A204.1 (cell line): ENCODE data around the gene CRB2.
"Not testable (repeated sequence)": the region's sequence is repeated elsewhere in the genome, so short reads cannot be mapped to it uniquely, and the experiment has no call there.

Experiments
- FAIRE-seq: peaks from 2 replicates; lab custom pipeline; 2012; peaks lifted over from hg19 to GRCh38; lab: Jason Lieb, UNC

Gene CRB2

DNA sequence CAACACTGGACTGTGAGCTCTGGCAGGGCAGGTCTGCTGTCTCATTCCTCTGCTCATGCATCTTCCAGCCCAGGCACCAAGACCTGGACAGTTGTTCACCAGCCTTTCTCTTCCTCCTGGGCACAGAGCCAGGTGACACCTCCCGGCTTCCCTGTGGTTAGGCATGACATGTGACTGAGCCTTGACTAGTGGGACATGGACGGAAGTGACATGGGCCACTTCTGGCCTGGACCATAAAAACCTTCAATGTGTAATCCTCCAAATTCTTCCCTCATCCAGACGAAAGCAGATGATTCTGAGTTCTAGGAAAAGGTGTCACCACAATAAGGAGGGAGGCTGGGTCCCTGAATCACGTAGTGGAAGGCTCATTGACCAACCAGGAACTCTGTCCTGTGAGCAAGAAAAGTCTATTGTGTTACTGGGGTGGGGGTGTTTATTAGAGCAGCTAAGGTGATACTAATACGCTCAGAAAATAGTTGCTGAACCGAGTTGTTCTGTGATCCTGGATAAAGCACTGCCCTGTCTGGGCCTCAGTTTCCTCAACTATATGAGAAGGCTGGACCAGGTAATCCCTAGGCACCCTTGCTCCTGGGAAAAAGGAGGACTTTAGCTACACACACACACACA lies 26.6 kb upstream of the CRB2 start:
- no peak for FAIRE-seq

DNA sequence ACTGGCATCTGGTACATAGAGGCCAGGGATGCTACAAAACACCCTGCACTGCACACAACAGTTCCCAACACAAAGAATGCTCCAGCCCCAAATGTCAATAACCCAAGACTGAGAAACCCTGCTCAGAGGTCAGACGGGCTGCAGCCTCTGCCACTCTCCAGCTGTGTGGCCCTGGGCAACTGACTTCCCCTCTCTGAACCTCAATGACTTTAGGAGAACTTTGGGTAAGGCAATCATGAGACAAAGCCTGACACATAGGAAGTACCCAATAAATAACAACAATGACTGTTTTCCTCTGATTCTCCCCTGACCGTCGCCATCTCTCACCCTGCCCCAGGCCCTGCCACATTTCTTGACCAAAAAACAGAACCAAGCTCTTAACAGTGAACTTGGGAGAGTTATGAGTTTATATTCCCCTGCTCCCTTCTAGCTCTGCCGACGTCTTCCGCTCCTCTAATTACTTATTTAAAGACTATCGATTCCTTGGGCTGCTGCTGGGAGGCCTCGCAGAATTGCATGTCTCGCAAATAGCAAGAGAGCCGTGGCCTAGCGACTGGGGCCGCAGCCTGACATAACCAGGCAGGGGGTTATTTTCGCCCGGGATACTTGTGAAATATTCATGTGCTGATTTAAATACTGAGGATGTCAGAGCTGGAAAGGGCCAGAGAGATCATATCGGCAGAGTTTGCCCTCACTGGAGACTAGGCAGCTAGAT lies 24.5 kb upstream of the CRB2 start:
- FAIRE-seq: no peak

DNA sequence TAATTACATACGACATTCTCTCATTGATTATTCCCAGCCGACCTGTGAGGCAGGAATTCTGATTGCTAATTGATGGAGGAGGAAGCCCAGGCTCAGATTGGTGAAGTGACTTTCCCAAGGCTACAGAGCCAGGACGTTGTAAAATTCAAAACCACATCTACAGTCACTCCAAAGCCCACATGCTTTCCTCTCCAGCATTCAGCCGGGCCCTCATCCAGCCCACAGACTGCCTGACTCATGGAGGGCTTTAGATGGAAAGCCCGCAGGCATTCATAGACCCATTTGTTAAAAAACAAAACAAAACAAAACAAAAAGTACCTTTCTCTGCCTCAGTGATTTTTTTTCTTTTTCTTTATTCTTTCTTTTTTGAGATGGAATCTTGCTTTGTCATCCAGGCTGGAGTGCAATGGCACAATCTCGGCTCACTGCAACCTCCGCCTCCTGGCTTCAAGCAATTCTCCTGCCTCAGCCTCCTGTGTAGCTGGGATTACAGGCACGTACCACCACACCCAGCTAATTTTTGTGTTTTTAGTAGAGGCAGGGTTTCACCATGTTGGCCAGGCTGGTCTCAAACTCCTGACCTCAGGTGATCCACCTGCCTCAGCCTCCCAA lies 22.8 kb upstream of the CRB2 start:
- FAIRE-seq: not testable (repeated sequence)

DNA sequence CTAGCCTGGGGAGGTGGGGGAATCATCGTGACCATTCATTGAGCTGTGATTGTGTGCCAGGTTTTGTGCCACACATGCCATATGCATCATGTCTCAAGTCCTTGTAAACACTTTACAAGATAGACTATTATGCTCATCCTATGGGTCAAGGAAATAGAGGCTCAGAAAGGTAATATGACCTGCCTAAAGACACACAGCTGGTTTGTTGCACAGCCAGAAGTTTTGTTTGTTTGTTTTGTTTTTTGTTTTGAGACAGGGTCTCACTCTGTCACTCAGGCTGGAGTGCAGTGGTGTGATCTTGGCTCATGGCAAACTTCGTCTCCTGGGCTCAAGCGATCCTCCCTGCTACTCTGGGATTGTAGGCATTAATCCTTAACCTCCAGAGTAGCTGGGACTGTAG lies 21.4 kb upstream of the CRB2 start:
- no peak for FAIRE-seq

DNA sequence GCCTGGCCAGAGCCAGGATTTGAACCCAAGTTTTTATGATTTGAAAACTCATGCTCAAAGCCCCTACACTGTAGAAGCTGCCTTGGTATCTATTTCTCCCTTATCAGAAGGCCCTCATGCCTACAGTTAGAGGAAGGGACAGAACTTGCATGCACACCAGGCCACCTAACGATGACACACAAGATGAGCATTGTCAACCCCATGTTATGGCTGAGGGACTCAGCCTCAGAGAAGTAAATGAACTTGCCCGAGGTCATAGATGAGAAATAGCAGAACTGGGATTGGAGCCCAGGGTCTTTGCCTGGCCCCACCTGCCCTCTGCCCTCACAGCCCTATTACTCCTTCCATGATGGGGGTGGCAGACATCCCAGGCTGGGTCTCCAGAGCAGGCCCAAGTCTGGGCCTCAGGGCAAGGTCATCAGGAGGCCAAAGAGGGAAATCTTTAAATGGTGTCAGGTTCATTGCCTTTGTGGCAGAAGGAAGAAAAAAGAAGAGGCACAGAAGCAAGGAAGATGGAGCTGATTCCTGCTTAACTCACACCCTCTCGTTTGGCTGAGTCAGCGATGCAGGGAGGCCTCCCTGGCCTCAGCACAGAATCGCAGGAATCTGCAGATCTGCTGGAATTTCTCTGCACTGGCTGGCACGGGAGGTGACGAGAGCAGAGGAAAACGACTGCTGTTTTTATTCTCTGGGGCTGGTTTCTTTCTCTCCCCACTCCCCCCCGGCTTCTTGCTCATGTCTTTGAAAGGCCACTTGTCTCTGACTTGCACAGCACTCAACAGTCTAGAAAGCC lies 20.6 kb upstream of the CRB2 start:
- FAIRE-seq: no peak

DNA sequence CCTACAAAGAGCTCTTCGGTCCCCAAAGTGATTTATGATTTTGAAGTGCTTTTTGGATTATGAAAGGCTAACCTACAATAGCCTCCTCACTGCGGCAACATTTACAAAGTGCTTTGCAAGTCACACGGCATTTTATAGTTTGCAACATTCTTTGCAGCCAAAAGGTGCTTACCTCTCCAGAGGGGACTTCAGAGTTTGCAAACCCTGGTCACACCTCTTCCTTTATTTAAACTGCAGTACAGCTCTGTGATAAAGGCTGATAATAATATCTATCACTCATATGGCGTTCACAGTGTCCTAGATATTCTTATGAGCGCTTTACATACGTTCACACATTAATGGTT lies 20.0 kb upstream of the CRB2 start:
- no peak for FAIRE-seq

DNA sequence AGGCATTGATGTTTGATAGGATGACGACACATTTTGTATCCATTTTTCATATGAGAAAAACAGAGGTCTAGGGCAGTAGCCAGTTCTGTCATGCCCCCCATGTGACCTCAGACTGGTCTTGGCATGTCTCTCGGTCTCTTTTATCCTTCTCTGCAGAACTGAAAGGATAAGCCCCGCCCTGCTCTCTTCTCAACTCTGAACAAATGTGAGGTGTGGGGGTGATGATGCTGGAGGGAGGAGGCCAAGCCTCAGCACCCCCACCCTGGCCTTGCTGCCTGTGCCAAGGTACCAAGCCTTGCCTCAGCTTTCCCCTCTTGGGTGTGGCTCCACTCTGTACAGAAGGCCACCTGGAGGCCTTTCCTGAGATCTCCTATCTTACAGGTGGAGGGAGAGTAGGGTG lies 19.5 kb upstream of the CRB2 start:
- no peak for FAIRE-seq

DNA sequence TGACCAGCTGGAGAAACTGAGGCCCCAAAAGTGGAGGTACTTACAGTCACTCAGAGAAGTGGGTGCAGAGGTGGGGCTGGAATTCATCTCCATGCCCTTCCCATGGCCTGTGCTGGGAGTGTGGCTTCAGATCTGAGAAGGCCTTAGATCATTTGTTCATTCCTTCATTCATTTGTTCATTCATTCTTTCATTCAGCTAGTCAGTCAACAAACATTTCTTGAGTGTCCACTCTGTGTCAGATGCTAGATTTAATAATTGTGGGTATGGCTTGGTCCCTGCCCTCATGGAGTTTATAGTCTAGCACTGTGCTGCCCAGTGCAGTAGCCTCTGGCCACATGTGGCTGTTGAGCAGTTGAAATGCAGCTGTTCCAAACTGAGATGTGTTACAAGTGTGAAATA lies 19.0 kb upstream of the CRB2 start:
- no peak for FAIRE-seq

DNA sequence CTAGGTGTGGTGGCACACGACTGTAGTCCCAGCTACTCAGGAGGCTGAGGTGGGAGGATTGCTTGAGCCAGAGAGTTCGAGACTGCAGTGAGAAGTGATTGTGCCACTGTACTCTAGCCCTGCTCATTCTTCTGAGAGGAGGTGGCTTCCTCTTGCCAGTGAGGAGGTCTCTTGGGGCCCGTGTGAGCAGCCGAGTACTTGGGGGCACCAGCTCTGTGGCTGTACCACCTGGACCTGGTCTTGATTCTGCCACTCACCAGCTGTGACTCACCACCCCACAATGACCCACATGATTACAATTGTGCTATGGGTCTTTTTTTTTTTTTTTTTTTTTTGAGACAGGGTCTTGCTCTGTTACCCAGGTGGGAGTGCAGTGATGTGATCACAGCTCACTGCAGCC lies 18.0 kb upstream of the CRB2 start:
- FAIRE-seq: no peak

DNA sequence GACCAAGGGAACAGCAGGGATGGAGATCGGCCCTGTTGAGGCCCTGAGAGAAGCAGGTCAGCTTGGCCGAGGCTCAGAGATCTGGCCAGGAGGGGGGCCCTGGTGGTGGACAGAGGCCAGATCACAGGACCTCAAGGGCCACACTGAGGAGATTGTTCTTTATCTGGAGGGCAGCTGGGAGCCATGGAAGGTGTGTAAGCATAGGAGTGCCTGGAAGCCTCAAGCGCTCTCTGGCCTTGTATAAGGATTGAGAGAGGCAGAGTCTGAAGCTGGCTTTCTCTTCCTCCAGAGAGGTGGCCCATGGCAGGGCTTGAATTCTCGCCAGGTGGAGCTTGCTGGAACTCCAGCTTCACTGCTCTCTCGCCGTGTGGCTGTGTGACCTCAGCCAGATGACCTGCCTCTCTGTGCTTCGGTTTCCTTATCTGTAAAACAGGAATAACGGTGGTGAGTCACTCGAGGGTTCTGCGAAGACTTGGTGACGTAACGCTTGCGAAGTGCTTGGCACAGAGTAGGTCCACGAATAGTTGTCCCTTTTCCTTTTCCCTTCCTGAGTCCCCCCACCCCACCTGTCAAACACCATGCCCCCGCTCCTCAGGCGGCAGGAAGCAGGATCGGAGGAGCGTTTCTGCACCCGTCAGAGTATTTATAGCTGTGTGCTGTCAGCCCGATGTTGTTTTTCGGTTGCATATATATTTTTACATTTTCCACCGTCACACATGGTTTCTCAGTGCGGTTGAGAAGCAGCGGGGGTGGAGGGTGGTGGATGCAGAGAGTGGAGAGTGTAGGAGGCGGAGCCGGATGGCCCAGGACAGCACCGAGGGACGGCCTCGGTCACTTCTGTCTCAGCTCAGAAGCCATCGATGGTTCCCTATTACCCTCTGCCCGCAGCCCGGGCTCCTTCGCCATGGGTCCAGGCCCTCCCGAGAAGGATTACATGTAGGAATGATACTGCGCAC lies 17.0 kb upstream of the CRB2 start:
- no peak for FAIRE-seq

DNA sequence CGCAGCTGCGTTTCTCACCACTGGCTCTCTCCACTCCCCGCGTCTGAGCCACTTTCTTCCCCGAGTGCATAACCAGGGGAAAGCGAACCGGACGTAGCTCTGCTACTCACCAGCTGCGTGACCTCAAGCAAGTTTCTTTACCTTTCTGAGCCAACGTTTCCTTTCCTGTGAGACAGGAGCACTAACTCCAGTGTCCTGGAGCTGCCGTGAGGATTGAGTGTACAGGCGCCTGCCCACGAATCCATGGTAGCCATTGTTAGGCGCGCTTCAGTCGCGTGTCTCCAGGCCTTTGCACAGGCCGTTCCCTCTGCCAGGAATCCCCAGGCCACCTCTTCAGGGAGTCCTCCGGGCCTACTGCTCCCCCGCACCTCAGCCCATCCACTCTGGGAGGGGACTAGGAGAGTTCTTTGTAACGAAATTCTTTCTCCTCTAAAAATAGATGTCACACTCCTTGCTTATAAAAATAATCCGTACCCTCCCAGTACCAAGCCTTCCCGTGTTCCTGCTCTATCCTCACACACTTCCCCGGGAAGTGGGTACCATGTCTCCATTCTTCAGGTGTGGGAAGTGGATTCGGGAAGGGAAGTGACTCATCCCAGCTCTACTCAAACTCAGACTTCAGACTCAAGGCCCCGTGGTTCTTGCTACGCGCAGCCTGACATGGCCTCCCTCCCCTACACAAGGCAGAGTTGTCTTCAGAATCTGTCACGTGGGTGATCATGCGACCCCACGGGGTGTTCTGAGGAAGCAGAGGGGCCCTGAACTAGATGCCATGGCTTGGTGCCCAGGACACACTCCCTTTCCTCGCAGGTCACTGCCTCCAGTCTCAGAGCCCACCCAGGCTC lies 16.1 kb upstream of the CRB2 start:
- FAIRE-seq: no peak

DNA sequence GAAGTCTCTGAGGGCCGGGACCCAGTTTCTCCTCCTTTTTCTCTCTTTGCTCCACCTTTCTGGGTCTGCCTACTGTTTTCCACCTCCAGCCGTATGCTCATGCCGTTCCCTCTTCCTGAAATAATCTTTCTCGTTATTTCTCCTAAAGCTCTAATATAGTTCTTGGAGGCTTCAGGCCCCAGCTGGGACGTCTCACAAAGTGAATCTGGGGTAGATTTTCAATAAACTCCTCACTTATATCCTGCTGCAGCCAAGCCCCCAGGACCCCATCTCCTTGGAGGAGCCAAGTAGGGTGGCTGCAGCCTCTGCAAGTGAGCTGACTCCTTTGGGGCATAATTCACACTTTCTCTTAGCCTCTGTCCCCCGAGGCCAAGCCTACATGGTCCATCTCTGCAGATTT lies 14.2 kb upstream of the CRB2 start:
- FAIRE-seq: no peak

DNA sequence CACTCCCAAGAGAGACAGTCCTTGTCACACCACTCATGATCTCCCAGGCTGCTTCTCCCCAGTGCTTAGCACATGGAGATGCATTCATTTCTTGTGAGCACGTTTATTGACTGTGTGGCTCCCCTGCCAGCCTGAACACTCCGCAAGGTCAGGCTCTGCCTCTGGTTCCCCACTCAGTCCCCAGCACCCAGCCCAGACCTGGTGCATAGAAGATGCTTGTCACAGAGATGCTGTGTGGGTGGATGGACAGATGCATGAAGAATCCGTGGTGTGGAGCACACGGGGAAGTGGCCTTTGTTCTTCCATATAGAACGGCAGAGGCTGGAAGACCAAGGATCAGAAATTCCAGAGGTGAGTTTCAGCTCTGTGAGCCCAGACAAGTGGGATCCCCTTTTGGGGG lies 13.8 kb upstream of the CRB2 start:
- FAIRE-seq: no peak

DNA sequence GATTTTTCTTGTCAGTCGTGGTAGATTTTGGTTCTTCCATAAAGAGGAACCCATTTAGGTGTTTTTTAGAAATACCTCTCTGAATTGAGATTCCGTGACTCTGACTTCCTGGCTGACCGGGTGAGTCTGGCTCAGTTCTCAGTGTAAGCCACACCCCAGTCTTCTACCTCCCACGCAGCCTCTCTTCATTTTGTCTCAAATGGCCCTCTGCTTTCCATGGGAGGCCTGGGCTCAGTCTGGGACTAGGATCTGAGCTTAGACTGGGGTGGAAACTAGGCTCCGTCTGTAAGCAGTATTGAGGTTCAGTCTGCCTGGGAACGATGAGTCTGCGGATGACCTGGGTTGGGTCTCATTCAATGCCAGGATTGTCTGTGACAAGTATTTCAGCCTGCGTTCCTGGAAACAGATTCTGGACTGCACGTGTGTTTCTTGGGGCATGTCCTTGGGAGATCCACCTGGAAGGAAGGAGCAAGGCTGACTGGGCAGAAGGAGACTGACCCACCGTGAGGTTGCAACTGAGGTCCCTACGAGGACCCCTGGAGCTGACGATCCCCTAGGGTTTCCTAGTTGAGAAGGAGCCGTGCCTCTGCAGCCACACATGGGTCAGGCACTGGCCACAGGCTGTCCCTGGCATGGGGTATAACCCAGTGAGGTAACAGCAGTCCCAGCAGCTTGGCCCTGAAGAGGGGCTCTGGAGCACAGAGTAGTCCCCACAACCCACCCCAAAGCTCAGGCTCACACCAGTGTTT lies 12.4 kb upstream of the CRB2 start:
- FAIRE-seq: no peak

DNA sequence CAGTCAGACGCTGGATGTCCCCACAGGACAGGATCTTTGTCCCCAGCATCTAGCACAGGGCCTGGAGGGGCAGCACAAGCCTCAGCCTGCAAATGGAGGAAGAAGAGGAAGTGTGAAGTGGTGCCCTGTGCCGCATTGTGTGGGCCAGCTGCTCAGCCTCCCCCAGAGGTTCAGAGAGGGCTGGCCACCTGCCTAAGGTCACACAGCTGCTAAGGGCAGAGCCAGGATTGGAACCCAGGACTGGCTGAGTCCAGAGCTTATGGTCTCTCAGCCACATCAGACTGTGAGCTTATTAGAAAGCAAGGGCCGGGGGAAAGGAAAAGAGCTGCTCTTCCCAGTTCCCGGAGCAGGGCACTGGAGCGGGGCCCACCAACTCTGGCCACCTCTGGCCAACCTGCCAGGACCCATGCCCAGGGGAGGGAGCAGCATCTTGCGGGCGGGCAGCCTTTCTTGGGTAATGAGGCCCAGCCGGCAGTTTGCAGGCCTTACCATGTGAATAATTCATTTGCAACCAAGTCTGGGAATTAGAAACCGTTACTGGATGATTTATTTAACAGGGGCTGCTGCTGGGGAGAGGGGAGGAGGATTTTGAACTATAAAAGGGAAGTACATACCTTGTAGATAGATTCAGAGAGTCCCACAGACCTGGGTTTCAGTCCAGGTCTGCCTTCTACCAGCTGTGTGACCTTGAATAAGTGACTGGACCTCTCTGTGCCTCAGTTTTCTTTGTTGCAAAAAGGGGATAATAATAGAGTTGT lies 11.6 kb upstream of the CRB2 start:
- FAIRE-seq: no peak

DNA sequence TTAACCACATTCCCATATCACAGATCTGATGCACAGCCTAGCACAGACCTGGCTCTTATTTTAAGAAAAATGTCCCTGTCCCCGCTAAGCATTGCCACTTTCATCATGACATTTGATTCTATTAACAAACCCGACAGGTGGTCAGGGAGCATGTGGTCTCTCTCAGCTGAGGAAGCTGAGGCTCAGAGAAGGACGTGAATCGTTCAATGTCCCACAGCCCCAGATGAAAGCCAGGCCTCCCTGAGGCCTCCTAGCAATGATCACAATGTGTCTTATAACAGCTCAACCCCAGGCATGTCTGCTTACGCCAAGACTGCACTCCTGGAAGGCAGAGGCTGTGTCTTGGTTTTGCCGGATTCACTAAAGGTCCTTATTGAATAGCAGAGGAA lies 10.4 kb upstream of the CRB2 start:
- no peak for FAIRE-seq

DNA sequence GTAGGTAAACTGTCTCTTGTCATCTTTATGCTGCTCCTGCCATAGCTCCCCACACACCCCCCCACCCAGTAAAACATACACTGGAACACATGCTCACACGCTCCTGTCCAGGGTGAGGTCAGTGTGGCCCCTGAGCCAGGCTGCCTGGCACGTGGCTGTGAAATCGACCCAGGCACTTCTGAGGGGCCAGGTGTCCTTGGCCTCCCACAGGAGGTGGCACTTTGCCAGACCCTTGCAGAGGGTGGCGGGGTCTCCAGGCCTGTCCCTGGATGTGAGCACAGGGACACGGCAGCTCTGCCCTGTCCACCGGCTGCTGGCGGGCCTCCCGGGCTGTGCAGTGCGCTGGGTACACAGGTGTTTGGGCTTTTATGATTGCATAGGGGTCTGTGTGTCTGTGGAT lies 10.0 kb upstream of the CRB2 start:
- FAIRE-seq: no peak

DNA sequence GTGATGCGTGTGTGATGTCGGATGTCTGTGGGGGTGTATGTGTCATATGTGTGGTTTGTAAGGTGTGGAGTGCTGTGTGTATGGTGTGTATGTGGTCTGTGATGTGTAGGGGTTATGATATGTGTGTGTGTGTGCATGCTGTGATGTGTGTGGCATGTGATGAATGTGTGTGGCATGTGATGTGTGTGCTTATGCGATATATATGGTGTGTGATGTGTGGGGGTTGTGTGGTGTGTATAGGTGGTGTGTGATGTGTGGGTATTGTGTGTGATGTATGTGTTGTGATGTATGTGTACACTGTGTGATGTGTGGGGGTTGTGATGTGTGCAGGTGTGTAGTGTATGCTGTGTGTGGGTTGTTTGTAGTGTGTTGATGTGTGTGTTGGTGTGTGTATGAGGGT lies 9.2 kb upstream of the CRB2 start:
- FAIRE-seq: no peak

DNA sequence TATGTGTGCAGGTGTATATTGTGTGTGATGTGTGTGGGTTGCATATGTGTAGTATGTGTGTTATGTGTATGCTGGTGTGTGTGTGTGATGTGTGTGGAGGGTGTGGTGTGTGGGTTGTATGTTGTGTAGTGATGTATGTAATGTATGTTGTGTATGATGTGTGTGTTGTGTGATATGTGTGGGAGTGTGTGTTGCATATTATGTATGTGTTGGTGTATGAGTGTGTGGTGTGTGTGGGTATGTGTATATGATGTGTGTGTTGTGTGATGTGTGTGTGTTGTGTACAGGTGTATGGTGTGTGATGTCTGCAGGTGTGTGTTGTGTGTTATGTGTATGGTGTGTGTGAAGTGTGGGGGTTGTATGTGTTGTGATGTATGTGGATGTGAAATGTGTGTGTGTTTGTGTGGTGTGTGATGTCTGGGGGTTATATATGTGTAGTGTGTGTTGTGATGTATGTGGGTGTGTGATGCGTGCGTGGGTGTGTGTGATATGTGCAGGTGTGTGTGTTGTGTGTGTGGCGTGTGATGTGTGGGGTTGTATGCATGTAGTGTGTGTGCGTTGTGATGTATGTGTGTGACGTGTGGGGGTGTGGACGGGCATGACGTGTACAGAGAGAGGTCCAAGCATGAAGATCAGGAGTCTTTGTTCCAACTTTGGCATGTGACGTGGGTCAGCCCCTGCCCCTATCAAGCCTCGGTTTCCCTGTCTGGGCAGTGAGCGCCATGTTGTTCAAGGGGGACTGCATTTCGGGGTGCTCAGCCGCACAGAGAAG lies 8.5 kb upstream of the CRB2 start:
- FAIRE-seq: no peak
